NOMO-1 treated with DMSO at 0.1 percent for 48 hours (cell line): ENCODE data around the gene ADAMTS2.

Source experiments
- DNase-seq: peaks from one replicate; lab custom pipeline; 2025; ENCODE audit not compliant: unreplicated experiment; lab: John Stamatoyannopoulos, UW

The ADAMTS2 gene

DNA sequence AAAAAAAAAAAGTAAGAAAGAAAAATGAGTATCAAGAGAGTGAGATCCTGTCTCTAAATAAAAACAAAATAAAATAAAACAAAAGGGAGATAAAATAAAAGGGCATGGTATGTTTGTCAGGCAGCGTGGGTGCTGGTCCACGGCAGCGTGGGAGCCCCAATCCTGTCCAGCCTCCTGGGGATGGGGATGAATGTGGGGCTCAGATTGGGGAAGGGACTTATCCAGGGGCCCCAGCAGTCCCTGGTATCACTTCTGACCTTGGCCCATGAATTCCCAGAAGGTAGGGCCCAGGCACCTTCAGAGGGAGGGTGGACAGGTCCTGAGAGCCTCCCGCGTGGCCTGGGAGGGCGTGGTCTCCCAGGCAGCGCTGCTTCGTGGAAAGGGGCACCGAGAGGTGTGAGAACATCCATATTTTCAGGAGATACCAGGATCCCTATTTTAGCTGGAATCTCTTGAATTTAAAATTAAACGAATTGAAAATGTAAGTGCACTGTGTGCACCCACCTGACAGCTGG is 213.9 kb downstream of the ADAMTS2 start:
- DNase-seq = no peak

DNA sequence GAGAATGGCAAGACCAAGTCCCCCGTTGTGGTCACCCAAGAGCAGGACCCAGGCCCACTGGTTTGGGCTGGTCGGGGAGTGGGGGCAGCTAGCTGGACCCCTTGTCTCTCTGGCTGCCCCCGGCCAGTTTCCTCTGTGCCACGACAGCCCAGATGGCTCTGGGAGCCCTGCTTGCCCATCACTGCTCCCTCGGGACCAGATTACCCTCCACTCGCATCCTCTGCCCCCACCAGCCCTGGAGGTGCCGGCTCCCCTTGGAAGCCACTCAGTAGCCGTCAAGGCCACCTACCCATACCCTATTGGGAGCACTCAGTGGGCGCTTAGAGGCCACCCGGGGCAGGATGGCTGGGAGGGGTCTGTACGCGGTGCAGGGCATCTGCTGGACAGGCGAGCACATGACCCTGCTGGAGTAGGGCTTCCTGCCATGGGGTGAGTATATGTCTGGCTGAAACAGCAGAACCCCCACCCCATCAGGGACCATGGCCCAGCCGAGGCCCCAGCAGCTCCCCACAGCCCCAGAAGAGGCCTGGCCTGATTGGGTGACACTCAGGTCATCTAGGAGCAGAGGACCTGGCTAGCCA is 215.1 kb downstream of the ADAMTS2 start:
- DNase-seq = no peak

DNA sequence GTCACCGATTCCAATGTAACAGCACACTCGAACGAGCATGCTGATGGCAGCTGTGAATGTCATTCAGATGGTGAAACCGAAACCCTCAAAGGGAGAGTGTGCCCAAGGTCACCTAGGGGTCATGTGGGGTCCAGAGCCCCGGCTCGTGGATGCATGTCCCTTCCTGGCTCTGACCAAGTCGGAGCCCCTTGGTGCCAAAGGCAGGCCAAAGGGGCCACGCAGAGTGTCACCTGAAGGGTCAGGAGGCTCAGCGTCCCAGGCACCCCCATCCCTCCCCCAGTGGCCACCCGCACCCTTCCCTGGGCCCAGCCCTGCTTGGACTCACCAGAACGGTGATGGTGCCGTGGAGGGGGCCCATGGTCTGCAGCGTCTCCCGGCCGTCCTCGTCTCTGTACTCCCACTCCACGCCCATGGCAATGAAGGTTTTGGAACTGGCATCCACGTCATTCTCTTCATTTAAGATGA is 215.6 kb downstream of the ADAMTS2 start:
- no peak for DNase-seq

DNA sequence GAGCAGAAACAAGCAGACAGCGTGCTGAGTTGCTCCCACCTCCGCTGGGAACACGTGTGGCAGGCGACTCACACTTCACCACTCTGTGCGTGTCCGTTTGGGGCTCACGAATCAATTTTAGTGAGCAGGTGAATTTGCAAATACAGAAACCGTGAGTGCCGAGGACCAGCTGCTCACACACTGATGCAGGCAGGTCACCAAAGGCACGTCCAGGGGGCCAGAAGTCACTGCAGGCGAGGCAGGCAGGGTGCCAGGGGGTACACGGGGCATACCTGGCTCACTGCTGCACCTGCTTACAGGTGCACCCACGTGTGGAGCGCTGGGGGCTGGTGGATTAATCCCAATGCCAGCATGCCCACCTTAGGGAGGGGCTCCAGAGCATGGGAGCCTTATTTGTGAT is 216.3 kb downstream of the ADAMTS2 start:
- no peak for DNase-seq

DNA sequence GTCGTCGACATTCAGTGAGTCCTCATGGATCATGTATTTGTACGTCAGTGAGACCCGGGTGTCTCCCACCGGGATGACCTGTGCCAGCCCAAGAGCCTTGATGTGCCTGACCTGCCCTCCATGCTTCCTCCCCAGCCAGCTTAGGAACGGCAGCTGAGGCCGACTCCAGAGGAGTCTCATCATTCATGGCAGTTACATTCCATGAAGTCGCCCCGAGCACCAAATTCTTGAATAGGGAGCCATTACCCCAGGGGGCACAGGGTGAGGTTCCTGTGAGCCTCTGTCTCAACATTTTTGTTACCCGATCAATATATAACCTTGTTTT is 217.3 kb downstream of the ADAMTS2 start:
- no peak for DNase-seq

DNA sequence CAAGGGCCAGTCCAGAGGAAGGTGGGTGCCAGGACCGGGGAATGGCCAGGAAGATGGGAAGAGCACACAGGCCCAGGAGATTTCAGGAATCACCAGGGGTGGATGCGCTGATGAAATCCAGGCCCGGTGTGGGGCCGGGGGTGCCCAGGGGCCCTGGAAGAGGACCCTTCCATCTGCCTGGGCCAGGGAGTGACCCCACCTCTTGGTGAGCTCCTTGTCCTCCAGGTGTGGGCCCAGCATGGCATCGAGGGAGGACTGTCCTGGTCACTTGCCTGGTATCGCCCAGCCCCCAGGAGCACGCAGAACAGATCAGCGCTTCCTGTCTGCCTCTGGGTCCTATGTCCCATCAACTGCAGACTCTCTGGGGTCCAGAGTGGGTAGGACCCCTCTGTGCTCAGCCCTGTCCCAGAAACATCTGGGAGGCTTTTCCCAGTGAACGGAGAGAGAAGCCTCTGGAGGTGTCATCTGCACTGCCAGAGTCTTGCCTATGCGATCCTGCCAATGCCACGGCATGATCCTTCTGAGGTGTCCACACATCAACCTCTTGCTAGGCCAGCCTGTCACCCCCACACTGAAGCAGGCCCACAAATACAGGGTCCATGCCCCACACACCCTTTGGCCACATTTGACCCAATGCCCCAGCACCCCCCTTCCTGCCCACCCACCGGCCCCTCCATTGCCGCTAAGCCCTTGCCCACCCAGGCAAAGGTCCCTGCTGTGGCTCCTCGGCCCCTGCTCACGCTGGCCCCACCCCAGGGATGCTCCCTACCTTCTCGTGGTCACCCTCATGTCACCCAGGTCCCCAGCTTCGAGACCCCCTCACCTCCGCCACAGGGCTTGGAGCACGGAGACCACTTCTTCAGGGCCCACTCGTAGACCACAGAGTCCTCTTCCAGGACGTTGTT is 217.9 kb downstream of the ADAMTS2 start:
- no peak for DNase-seq

DNA sequence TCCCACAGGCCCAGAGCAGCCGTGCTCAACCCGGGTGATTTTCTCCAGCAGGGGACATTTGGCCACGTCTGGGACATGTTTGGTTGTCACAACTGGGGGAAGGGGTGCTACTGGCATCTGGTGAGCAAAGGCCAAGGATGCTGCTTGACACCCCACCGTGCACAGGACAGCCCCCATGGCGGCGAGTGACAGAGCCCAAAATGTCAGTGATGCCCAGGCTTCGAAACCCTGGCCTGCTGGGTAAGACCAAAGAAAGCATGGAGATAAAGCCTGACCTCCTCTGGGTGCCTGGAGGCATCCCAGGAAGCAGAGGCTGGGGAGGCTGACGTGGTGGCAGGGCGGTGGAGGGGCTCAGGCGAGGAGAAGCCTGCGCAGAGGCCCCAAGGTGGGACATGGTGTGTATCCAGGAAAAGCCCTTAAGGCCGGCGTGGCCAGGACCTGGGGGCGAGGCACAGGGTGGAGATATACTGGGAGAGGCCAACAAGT is 218.7 kb downstream of the ADAMTS2 start:
- no peak for DNase-seq

DNA sequence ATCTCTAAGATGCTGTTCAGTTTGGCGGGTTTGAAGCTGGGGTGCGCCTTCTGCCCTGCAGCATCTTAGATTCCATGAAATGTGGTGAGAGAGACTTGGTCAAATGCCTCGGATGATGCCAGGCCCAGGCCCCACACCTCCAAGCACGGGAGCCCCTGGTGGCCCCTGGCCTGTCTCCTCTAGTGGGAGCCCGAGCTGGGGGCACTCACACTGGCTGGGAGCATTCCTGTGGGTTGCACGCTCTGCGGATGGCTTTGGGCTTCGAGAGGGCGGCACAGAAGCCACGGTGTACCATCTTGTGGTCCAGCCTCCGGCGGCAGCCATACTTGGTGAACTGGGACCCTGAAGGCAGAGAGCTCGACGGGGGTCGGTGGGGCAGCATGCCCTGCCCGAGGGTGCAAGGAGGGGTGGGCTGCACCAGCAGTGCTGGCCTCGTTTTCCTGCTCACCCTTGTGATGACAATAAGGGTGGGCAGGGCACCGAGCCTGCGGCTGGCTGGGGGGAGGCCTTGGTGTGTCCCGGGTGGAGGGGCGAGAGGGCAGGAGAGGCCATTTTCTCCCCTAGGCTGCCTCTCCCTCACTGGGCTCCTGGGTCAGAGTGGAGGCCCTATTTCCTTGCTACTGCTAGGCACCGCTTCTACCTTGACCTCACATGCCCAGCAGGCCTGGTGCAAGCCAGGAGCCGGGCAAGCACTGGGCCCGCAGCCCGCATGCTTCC is 219.3 kb downstream of the ADAMTS2 start:
- DNase-seq = no peak

DNA sequence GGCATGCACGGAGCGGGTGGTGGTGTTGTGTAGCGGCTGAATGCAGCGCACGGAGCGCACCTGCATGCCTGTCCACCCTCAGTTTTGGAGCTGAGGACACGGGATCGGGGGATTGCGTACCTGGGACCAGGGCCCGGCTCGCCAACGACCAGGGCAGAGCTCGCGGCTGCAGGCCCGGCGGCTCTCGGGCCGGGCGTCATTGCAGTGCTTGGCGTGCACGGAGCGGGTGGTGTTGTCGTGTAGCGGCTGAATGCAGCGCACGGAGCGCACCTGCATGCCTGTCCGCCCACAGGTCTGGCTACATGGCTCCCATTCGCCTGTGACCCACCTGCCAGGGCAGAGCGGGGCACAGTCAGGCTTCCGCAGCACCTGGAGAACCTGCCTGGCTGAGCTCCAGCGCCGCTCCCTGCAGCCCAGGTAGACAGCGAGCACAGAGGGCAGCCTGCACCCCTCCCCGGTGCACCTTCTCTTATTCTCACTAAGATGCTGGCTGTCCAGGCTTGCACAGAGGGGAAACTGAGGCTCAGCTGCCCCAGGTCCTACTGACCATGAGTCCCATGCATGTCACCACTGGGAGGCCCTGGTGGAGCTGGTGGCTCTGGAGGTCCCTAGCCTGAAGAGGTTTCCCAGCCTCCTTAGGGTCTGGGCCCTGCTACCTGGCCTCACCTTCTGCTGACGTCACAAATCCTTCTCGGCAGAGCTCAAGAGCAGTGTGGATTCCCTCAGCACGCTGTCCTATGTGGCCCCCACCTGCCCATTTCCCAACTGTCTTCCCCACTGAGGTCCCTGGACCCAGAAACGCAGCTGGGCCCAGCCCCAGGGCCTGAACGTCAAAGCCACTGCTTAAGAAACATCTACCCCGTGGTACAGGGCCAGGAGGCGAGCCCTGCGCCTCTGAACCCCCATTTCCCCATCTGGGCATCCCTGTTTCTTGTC is 220.1 kb downstream of the ADAMTS2 start:
- no peak for DNase-seq

DNA sequence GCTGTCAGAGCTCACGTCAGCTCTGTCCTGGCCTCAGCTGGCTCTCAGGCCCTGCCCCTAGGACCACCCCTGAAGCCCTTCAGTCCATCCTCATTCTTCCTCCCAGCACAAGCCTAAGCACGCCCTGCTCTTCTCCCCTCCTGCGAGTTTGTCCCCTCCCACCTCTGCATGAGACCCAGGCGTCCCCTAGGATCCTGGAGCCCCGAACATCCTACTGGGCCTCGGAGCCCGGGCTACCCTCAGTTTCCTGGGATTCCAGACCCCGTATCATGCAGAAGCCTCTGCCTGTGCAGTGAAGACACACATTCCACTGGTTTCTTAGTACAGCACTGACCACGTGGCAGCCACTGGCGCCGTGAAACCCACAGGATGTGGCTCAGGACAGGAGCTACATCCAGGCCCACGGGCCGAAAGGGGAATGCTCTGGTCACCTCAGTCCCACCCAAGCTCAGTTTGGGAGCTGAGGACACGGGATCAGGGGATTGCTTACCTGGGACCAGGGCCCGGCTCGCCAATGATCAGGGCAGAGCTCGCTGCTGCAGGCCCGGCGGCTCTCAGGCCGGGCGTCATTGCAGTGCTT is 220.9 kb downstream of the ADAMTS2 start:
- DNase-seq = no peak

DNA sequence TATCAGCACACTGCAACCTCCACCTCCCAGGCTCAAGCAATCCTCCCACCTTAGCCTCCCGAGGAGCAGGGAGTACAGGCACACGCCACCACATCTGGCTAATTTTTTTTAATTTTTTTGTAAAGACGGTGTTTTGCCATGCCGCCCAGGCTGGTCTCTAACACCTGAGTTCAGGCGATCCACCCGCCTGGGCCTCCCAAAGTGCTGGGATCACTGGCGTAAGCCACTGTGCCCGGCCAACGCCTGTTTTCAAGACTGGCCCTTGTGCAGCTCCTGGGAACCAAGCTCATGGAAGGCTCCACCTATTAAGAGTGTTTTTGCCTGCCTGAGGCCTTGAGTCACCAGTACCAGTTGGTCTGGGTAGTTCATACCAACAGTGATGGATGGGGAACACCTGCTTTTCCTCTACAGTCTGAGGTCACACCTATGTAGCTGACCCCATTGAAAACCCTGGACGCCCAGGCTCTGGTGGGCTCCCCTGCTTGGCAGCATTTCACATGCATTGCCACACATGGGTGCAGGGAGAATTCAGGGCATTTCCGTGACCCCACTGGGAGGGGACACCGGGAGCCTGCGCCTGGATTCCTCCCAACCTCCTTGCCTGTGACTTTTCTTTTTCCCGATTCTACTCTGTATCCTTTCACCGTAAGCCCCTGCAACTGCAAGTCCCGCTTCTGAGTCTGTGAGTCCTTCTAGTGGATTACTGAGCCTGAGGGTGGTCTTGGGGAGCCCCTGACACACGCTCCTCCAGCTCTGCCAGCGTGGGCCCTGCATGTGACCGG is 221.6 kb downstream of the ADAMTS2 start:
- DNase-seq = no peak

DNA sequence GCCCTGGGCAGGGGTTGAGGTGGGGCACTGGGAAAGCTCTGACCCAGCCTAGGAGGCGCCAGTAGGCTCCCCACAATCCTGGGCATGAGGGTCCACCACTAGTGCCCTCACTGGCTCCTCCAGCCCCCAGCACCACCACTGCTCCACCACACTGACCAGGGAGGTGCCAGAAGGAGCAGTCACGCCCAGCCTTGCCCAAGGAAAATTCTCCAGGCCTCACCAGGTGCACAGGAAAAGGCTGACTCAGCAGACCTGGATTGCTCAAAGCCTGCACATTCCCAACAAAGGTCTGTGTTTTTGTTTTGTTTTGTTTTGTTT is 222.2 kb downstream of the ADAMTS2 start:
- no peak for DNase-seq

DNA sequence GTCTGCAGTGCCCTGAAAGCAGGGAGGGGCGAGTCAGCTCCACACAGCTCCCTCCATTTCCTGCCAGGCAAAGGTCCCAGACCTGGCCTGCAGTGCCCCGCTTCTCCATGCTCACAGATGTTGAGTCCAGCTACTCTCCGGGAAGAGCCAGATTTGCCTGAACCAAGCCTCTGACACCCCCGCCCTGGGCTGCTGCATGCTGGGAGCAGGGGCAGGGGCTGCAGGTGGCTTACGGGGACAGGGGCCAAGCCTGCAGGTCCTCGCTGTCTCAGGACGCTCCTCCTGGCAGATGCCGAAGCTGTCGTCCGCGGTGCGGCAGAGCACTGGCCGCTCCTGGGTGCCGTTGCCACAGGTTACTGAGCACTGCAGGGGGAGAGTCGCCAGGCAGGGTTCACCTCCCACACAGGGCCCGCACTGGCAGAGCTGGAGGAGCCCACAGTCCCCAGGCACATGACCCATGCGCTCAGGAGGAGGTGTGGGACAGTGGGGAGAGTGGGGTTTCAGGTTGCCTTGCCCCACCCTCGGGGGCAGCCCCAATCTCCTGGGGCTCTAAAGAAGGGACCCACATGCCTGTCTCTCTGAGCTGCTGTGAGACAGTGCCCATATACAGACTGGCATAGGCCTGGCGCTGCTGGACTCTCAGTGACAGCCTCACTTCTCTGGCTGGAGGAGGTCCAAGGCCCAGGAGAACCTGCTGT is 222.7 kb downstream of the ADAMTS2 start:
- DNase-seq = no peak

DNA sequence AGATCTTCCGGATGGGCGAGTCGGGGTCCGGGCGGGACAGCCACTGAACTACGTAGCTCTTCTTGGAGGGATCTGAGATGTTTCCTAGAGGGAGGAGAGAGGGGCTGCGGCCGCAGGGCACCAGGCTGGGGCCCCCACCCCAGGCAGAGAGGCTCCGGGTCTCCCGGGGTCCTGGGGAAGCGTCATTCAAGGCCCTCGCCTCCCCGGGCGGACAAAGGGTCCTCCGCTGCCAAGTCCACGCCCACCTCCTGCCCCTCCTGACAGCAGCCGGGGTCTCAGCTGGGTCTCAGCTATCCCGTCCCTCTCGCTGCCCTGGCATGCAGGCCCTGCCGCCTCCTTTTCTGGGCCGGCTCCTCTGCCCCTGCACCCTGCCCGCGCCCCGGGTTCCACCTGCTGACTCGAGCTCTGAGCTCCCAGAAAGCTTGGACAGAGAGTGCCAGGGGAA is 223.6 kb downstream of the ADAMTS2 start:
- DNase-seq = no peak

DNA sequence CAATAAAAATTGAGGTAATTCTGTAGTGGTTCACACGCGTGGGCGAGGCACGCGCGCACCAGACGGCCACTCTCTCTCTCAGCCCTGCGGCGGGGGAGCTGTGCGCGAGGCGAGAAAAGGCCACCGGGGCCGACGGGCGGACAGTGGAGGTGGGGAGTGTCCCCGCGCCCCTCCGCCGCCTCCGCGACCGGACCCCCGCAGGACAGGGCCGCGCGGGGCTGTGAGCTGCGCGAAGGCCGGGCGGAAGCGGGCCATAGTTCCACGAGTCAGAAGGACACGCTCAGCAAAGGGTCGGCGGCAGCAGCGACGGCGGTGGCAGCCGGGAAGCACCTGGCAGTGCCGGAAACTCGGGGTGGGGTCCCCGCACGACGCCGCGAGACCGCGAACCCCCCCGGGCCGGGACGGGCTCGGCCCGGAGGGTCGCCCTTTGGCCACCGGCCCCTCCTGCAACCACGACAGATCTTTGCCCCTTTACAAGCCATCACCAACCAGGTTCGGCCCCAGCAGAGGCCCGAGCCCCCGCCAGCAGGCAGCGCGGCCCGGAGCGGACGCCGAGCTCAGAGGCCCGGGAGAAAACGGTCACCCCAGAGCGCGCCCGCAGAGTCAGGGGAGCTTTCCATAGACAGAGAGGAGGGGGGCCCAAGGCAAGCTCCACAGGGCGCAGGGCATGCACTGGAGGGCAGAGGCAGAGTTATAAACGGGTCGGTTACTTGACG is 224.2 kb downstream of the ADAMTS2 start:
- no peak for DNase-seq

DNA sequence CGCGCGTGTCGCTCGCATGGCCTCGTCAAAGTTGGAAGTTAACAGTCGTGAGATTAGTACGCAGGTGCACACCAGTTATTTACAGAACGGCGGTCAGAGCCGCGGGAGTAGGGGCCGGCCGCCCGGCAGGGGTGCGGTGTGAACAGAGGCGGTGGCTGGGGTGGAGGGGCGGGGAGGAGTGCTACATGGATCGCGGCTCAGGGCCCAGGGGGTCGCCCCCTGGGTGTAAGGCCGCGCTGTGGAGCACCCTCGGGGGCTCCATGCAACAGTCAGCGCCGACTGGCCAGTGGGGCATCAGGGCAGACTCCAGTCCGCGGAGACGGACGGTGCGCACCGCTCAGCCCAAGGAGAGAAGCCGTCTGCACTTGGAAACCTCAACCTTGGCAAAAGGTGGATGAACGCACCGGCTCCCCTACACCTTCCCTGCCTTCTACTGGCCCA is 224.8 kb downstream of the ADAMTS2 start:
- DNase-seq = no peak

DNA sequence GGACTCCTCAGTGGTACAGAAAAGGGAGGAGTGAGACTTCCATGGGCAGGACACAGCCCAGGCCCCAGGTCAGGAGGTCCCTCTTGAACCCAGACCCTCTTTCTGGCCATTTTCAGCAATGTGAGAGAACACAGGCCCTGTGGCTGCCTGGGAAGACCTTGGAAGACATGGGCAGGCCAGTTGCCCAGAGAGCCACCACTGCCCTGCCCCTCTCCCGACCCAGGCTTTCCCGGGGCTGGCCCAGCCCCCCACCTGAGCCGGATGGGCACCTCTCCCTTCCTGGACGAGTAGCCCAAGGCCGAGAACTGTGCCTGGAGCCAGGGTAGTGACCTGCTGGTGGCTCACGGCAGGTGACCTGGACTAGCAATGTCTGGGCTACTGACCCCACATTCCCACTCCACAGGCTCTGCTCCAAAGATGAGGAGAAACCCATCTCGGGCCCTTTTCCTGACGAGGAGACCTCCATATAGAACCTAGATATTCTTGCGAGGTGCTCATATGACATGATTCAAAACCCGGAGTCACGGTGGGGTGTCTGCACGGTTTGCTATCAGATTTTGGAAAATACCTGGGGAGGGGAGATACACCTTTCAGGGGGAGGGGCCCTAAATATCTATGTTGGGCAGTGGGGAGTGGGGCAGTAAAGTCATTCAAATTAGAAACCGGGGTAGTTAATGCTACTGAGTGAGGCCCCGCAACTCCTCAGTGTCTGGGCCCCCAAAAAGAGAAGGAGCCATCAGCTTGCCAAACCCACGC is 225.7 kb downstream of the ADAMTS2 start:
- no peak for DNase-seq
